CD14-positive monocyte (primary cell): ENCODE data around the gene CRYAB. TPM values are rescaled to one million over a fixed set of nuclear protein-coding genes. Genes with fewer than 3 reads are reported as not detected.

ENCODE experiments used
- DNase-seq, 3 donors: peaks; one replicate each; pipeline ENCODE4 v3.0.0-alpha.2; 2011 to 2022
- H2AFZ ChIP-seq: 2 replicates; pipeline ENCODE4 v1.6.0; 2012; ENCODE audit warnings: mild to moderate bottlenecking, low read depth, low read length, inconsistent platforms; ENCODE audit not compliant: insufficient read depth, poor library complexity, severe bottlenecking
- H3K27ac ChIP-seq, 2 donors: 1 replicate in 1 of 2; 2 replicates in 1 of 2; pipeline ENCODE4 v1.5.1; 2012 to 2013; ENCODE audit warnings: low read length in 2 of 2, control low read depth in 1 of 2, inconsistent platforms in 1 of 2, low read depth in 1 of 2, mild to moderate bottlenecking in 1 of 2
- H3K27me3 ChIP-seq, 2 donors: one replicate each; pipeline versions ENCODE4 v1.6.0 to v1.6.1; 2011 to 2013; ENCODE audit warnings: low read length in 2 of 2; ENCODE audit not compliant: control insufficient read depth in 2 of 2, insufficient read depth in 2 of 2
- H3K36me3 ChIP-seq, 2 donors: replicated peaks in 1 of 2; 1 replicate in 1 of 2; 2 replicates in 1 of 2; pipeline versions ENCODE4 v1.5.1 to v1.6.1; 2012 to 2013; ENCODE audit warnings: low read length in 2 of 2, control low read depth in 1 of 2, inconsistent platforms in 1 of 2, mild to moderate bottlenecking in 1 of 2; ENCODE audit not compliant: insufficient read depth in 2 of 2, control insufficient read depth in 1 of 2
- H3K4me1 ChIP-seq, 2 donors: 1 replicate in 1 of 2; 2 replicates in 1 of 2; pipeline versions ENCODE4 v1.5.1 to v1.6.1; 2012 to 2013; ENCODE audit warnings: low read length in 2 of 2, control low read depth in 1 of 2, inconsistent platforms in 1 of 2, mild to moderate bottlenecking in 1 of 2, moderate library complexity in 1 of 2; ENCODE audit not compliant: insufficient read depth in 2 of 2, control insufficient read depth in 1 of 2
- H3K4me2 ChIP-seq: replicated peaks from 2 replicates; pipeline ENCODE3; 2012; ENCODE audit warnings: low read length, moderate library complexity, mild to moderate bottlenecking; ENCODE audit not compliant: poor library complexity, severe bottlenecking; ENCODE audit errors: extremely low read depth
- H3K4me3 ChIP-seq, 3 experiments: fragments of 200-600 bp in 1 of 3; sonication (generic) in 1 of 3; replicated peaks in 1 of 3; 1 replicate in 2 of 3; 2 replicates in 1 of 3; pipeline ENCODE4 v1.5.1; 2011 to 2013; ENCODE audit warnings: low read length in 3 of 3, mild to moderate bottlenecking in 3 of 3, control low read depth in 2 of 3, low read depth in 2 of 3, inconsistent platforms in 1 of 3, moderate library complexity in 1 of 3
- H3K79me2 ChIP-seq: 2 replicates; pipeline ENCODE4 v1.6.0; 2012; ENCODE audit warnings: mild to moderate bottlenecking, control low read depth, inconsistent platforms, low read length, moderate library complexity; ENCODE audit not compliant: insufficient read depth
- H3K9ac ChIP-seq: 2 replicates; pipeline ENCODE4 v1.6.0; 2017; ENCODE audit warnings: low read length, mild to moderate bottlenecking; ENCODE audit not compliant: insufficient read depth, poor library complexity, severe bottlenecking
- H3K9me3 ChIP-seq, 2 donors: replicated peaks in 1 of 2; 1 replicate in 1 of 2; 2 replicates in 1 of 2; pipeline versions ENCODE4 v1.5.1 to v1.6.1; 2012 to 2013; ENCODE audit warnings: low read length in 2 of 2, control low read depth in 1 of 2; ENCODE audit not compliant: control insufficient read depth in 1 of 2, insufficient read depth in 1 of 2
- H4K20me1 ChIP-seq: 2 replicates; pipeline ENCODE4 v1.6.0; 2012; ENCODE audit warnings: mild to moderate bottlenecking, low read length, control low read depth, moderate library complexity; ENCODE audit not compliant: insufficient read depth
- H3K27ac Mint-ChIP-seq, 7 donors: one replicate each; pipeline ENCODE4 v1.8.0; 2020; ENCODE audit warnings: mild to moderate bottlenecking in 7 of 7, mixed read lengths in 7 of 7, moderate library complexity in 6 of 7, inconsistent platforms in 2 of 7
- H3K27me3 Mint-ChIP-seq, 3 donors: one replicate each; pipeline ENCODE4 v1.8.0; 2021 to 2022; ENCODE audit warnings: low read depth in 3 of 3, mild to moderate bottlenecking in 3 of 3, mixed read lengths in 3 of 3, moderate library complexity in 3 of 3, inconsistent platforms in 1 of 3
- H3K36me3 Mint-ChIP-seq, 2 donors: one replicate each; pipeline ENCODE4 v1.8.0; 2020; ENCODE audit warnings: mixed read lengths in 2 of 2, inconsistent platforms in 1 of 2, mild to moderate bottlenecking in 1 of 2
- H3K4me1 Mint-ChIP-seq: one replicate; pipeline ENCODE4 v1.8.0; 2020; ENCODE audit warnings: mild to moderate bottlenecking, mixed read lengths
- H3K4me3 Mint-ChIP-seq, 2 donors: one replicate each; pipeline ENCODE4 v1.8.0; 2020; ENCODE audit warnings: mild to moderate bottlenecking in 2 of 2, mixed read lengths in 2 of 2, moderate library complexity in 1 of 2
- H3K9me3 Mint-ChIP-seq, 7 donors: one replicate each; pipeline ENCODE4 v1.8.0; 2020 to 2022; ENCODE audit warnings: mixed read lengths in 7 of 7, mild to moderate bottlenecking in 6 of 7, moderate library complexity in 6 of 7, inconsistent platforms in 2 of 7
- CTCF ChIP-seq: fragments of 200-600 bp; IDR thresholded peaks from one replicate; pipeline ENCODE4 v1.8.0; 2022; ENCODE audit warnings: antibody characterized with exemption, mild to moderate bottlenecking
- WGBS: methylation state at CpG from one replicate; pipeline ENCODE4 v1.1.5; 2013; ENCODE audit warnings: missing lambda C conversion rate; ENCODE audit not compliant: insufficient coverage; 5-methylcytosine and 5-hydroxymethylcytosine counted together
- intact Hi-C, 2 donors: fragments of 100-400 bp; cut with micrococcal nuclease; formaldehyde crosslinking; loops; one replicate each; pipeline versions ENCODE4 v1.15.0 to v1.15.1; 2023
- polyA plus RNA-seq, 3 donors: library from polyadenylated mRNA; depleted of rRNA in 1 of 3; unstranded in 2 of 3; stranded (reverse) in 1 of 3; fragments of 300-500 nt in 2 of 3; fragments of >200 nt in 1 of 3; fragmentation: Illumina TruSeq in 2 of 3; gene quantifications; 1 replicate in 2 of 3; 2 replicates in 1 of 3; pipeline ENCODE4 v1.2.3, GENCODE V29; 2012 to 2021

Gene CRYAB
- polyA plus RNA-seq, 3 donors: not detected

- peaks cover 0 to 4% (median 2%) of the 10 kb centered on the region in 3 donors for H3K27me3 Mint-ChIP-seq
- peak; percentile 96 to 98 (median 97) for DNase-seq
- peak within 1 kb of the TSS; percentile 87 for H3K9ac ChIP-seq
- H3K27ac Mint-ChIP-seq: peak within 1 kb of the TSS; percentile 99 to 100 (median 100)
- peak within 1 kb of the TSS; percentile 96 to 100 for H3K27ac ChIP-seq
- H3K36me3 Mint-ChIP-seq: peaks cover 12% of the 10 kb centered on the region in 2 donors
- peak within 1 kb of the TSS; percentile 89 for H2AFZ ChIP-seq
- H3K4me3 ChIP-seq: peak within 1 kb of the TSS; percentile 67 to 82 (median 71)
- WGBS: under 1% methylated on average over 38 of the region's 55 CpGs
- H3K36me3 ChIP-seq: peaks cover 4 to 12% of the 10 kb centered on the region in 2 donors
- intact Hi-C loops: loop anchor here (2.0 to 10.0 kb wide), 3 partner anchors 48 to 196 kb away; partner anchors contain the start of genes NKAPD1 (in 2 of the 2) and PIH1D2 (in 2 of the 2)
- H3K4me2 ChIP-seq: peak within 1 kb of the TSS; percentile 96
- TF ChIP-seq CTCF: peak; percentile 99
- H3K4me1 ChIP-seq: peaks cover 29 to 35% of the 10 kb centered on the region in 2 donors
- no peaks in the 10 kb centered on the region for H4K20me1 ChIP-seq
- H3K4me1 Mint-ChIP-seq: peaks cover 35% of the 10 kb centered on the region
- no peaks in the 10 kb centered on the region for H3K79me2 ChIP-seq
- no peaks in the 10 kb centered on the region for H3K9me3 ChIP-seq
- no peaks in the 10 kb centered on the region for H3K27me3 ChIP-seq
- peaks cover 0 to 3% (median 0%) of the 10 kb centered on the region in 7 donors for H3K9me3 Mint-ChIP-seq
- peak within 1 kb of the TSS; percentile 88 to 95 for H3K4me3 Mint-ChIP-seq
Observed at GRCh38 chr11:111878849-111879636, 32.5 kb downstream of the CRYAB start, which contains the start of the genes CFAP68 and FDXACB1. Gene CFAP68 (plus strand): TSS chr11:111879541. CDS start chr11:111879561, 20 bp downstream. Gene FDXACB1 (minus strand): TSS chr11:111879165. CDS start chr11:111879132, 33 bp downstream.

- Histone ChIP-seq H3K4me3 (peak overlapping the region; percentile 67 to 82 (median 71)), H3K4me1 (peaks cover 29 to 35% of the 10 kb centered on the region in 2 donors), H3K4me2 (peak overlapping the region; percentile 96), H3K9ac (peak overlapping the region; percentile 87), H3K79me2 (no peaks in the 10 kb centered on the region), H3K27me3 (no peaks in the 10 kb centered on the region), H3K9me3 (no peaks in the 10 kb centered on the region), H2AFZ (peak overlapping the region; percentile 89), H3K36me3 (peaks cover 4 to 12% of the 10 kb centered on the region in 2 donors), H4K20me1 (no peaks in the 10 kb centered on the region), H3K27ac (peak overlapping the region; percentile 96 to 100)
- H3K4me1 Mint-ChIP-seq: peaks cover 35% of the 10 kb centered on the region
- intact Hi-C loops: loop anchor here (2.0 to 10.0 kb wide), 3 partner anchors 48 to 196 kb away; partner anchors contain the start of genes NKAPD1 (in 2 of the 2) and PIH1D2 (in 2 of the 2)
- H3K27me3 Mint-ChIP-seq: peaks cover 0 to 4% (median 2%) of the 10 kb centered on the region in 3 donors
- peaks cover 12 to 13% of the 10 kb centered on the region in 2 donors for H3K36me3 Mint-ChIP-seq
- peak overlapping the region; percentile 99 to 100 (median 100) for H3K27ac Mint-ChIP-seq
- no peak for DNase-seq
- H3K9me3 Mint-ChIP-seq: peaks cover 0 to 3% (median 0%) of the 10 kb centered on the region in 7 donors
- WGBS: 1% methylated on average over 12 of the region's 13 CpGs
- no peak for TF ChIP-seq CTCF
- H3K4me3 Mint-ChIP-seq: peak overlapping the region; percentile 88 to 95
Observed at GRCh38 chr11:111878385-111878848, 33.2 kb downstream of the CRYAB start.
